Psoas muscle (tissue), 8 donors: ENCODE measurements around the gene NFASC. TPM values are rescaled to one million over a fixed set of nuclear protein-coding genes. Genes with fewer than 3 reads are reported as not detected.

Source experiments
- ATAC-seq, 4 donors: fragments of 200-7000 bp; cut with Tn5 transposase; one replicate each; pipeline ENCODE4 v1.9.1; 2020; ENCODE audit warnings: moderate library complexity in 3 of 4, mild to moderate bottlenecking in 2 of 4
- DNase-seq, 2 donors: peaks; one replicate each; pipeline ENCODE4 v3.0.0-alpha.2; 2020
- H3K27ac ChIP-seq: fragments of 200-600 bp; one replicate; pipeline ENCODE4 v1.8.0; 2022
- H3K27me3 ChIP-seq, 3 donors: fragments of 200-600 bp in 1 of 3; one replicate each; pipeline versions ENCODE4 v1.6.1 to v1.8.0; 2013 to 2022; ENCODE audit warnings: low read length in 2 of 3, mild to moderate bottlenecking in 2 of 3, moderate library complexity in 1 of 3; ENCODE audit not compliant: insufficient read depth in 3 of 3
- H3K36me3 ChIP-seq, 2 donors: fragments of 200-600 bp in 1 of 2; one replicate each; pipeline versions ENCODE4 v1.6.1 to v1.8.0; 2013 to 2022; ENCODE audit warnings: low read depth in 1 of 2, mild to moderate bottlenecking in 1 of 2, moderate library complexity in 1 of 2; ENCODE audit not compliant: insufficient read depth in 1 of 2
- H3K4me1 ChIP-seq: fragments of 200-600 bp; one replicate; pipeline ENCODE4 v1.8.0; 2022
- H3K4me3 ChIP-seq: fragments of 200-600 bp; one replicate; pipeline ENCODE4 v1.8.0; 2022; ENCODE audit warnings: mild to moderate bottlenecking
- H3K9me3 ChIP-seq: fragments of 200-600 bp; one replicate; pipeline ENCODE4 v1.8.0; 2022
- WGBS, 3 donors: extraction: QIAGEN DNeasy Blood & Tissue Kit; methylation state at CpG; one replicate each; pipeline versions ENCODE4 v1.1.6 to v1.1.7; 2013; 5-methylcytosine and 5-hydroxymethylcytosine counted together
- intact Hi-C, 2 donors: fragments of 100-400 bp; cut with DNase I; formaldehyde crosslinking; loops; one replicate each; pipeline versions ENCODE4 v1.11.0 to v1.14.2; 2022
- polyA plus RNA-seq, 3 donors: library from polyadenylated mRNA; stranded (reverse); fragments of 200-250 nt; gene quantifications; one replicate each; pipeline ENCODE4 v1.2.3, GENCODE V29; 2013
- total RNA-seq, 4 donors: library from RNA; stranded (reverse); fragmentation: NEBNext Ultra II Directional in 2 of 4; extraction: Animal tissue kit (Norgen Biotek cat#: 25700) in 2 of 4; gene quantifications; one replicate each; pipeline versions ENCODE4 v1.2.1 to v1.2.4, GENCODE V29; 2021 to 2023
- TF ChIP-seq, protein P1 (sequence below): fragments of 200-600 bp; IDR thresholded peaks from one replicate; pipeline ENCODE4 v1.8.0; 2022; ENCODE audit warnings: antibody characterized with exemption
- donor health status: healthy with polysubstance abuse.
- donor health status: DM: no; HTN: no; CAD: no; lungs with moderate emphysema.
- donor health status: Bipolar disorder and iron deficiency.
- donor health status: healthy.
- donor health status: DM: yes; HTN: yes; CAD: no.
- donor health status: DM: no; HTN: no; CAD: no.
- donor health status: DM: no; HTN: no; CAD: no.
- donor health status: DM: yes; HTN: yes; CAD: no.

The NFASC gene
- total and polyA plus RNA-seq, 7 donors, result 0.46 to 7.5 (median 0.90) TPM

DNA sequence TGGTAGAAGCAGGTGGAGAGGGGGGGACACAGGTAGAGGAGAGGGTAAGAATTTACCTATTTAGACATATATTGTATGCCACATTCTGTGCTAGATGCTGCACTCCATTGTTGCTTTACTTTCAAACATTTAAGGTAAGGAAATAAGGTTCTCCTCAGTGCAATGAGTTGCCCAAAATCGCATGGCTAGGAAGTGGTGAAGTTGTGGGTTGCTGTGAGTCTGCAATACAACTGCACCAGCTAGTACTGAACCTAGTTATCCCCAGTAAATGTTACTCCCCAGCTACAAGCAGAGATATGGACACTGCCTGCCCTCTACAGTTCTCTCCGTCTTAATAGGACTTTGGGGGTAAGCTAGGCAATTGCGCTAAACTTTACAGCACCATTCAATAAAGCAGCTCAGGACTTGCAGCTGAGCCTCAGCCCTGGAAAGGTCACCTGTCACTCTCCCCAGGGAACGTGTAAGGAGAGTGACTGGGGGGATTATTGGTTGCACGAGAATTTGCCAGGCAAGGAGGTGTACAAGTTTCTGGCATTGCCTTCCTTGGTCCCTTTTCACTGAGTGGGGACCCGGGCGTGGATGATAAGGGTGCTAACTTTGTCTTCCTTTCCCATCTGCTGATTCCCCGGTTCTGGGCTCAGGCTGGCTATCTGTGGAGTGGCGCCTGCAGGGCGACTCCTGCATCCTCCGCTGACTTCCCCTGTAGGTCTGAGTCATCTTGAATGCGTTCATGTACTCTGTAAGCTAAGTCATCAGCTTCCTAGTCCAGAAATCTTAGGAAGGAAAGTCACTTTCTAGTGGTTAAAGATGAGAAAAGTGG, 101.1 kb downstream of the NFASC start:
- H3K4me3 ChIP-seq, result no peak overlapping the region
- no peak for ATAC-seq
- 50 to 66% (median 57%) methylated on average over 12 of the region's 12 CpGs for WGBS, 3 donors
- H3K36me3 ChIP-seq, result no peaks in the 10 kb centered on the region
- intact Hi-C loops, result loop anchor here in 1 of 2 donors (10.0 kb wide), 1 partner anchor 283 kb away; no protein-coding TSS in a partner anchor
- no peak overlapping the region for H3K27ac ChIP-seq
- DNase-seq, result no peak
- TF ChIP-seq, protein P1, sequence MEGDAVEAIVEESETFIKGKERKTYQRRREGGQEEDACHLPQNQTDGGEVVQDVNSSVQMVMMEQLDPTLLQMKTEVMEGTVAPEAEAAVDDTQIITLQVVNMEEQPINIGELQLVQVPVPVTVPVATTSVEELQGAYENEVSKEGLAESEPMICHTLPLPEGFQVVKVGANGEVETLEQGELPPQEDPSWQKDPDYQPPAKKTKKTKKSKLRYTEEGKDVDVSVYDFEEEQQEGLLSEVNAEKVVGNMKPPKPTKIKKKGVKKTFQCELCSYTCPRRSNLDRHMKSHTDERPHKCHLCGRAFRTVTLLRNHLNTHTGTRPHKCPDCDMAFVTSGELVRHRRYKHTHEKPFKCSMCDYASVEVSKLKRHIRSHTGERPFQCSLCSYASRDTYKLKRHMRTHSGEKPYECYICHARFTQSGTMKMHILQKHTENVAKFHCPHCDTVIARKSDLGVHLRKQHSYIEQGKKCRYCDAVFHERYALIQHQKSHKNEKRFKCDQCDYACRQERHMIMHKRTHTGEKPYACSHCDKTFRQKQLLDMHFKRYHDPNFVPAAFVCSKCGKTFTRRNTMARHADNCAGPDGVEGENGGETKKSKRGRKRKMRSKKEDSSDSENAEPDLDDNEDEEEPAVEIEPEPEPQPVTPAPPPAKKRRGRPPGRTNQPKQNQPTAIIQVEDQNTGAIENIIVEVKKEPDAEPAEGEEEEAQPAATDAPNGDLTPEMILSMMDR, result no peak
- no peaks in the 10 kb centered on the region for H3K4me1 ChIP-seq
- H3K27me3 ChIP-seq, result peaks cover 0 to 14% (median 2%) of the 10 kb centered on the region in 3 donors
- H3K9me3 ChIP-seq, result no peaks in the 10 kb centered on the region

DNA sequence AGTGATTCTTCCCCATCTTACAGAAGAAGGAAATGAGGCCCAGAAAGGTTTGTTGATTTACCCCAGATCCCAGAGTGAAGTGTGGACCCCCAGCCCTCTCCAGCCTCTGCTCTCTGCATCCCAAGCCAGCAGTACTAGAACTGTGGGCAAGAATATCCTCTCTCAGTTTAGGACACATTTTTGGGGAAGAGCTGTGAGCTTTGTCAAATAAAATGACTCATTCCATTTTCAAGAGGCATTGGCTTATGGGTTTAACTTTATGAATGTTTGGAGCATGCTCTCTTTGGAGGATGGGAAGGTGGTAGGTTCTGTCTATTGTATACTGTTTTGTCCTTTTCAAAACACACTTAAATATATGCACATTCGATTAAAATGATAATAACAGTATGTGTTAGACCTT, 101.8 kb downstream of the NFASC start:
- no peaks in the 10 kb centered on the region for H3K4me1 ChIP-seq
- WGBS, 3 donors, result 86 to 91% (median 89%) methylated on average over 1 of the region's 1 CpG
- intact Hi-C loops, result loop anchor here in 1 of 2 donors (10.0 kb wide), 1 partner anchor 282 kb away; no protein-coding TSS in a partner anchor
- H3K36me3 ChIP-seq, result no peaks in the 10 kb centered on the region
- DNase-seq (no peak), ATAC-seq (no peak)
- peaks cover 0 to 14% (median 2%) of the 10 kb centered on the region in 3 donors for H3K27me3 ChIP-seq
- TF ChIP-seq, protein P1, result no peak
- H3K4me3 ChIP-seq, result no peak overlapping the region
- H3K27ac ChIP-seq, result no peak overlapping the region
- no peaks in the 10 kb centered on the region for H3K9me3 ChIP-seq

DNA sequence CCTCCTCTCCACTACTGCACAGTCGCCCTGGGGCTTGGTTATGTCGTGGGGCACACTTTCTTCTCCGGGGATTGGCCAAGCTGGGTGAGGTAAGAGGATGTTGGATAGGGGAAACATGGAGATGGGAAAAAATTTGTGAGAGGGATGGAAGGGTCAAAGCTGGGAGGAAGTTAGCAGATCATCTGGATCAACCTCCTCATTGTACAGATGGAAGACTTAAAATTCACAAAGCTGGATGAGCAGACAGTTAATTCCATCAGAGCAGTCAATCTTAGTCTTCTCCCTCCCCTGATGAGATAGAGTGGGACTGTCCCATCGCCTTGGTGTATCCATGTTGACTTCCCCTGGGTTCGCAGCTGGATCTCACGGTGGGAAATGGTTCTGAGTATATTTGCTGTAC, 102.8 kb downstream of the NFASC start:
- Histone ChIP-seq H3K4me3 (no peak overlapping the region), H3K4me1 (no peaks in the 10 kb centered on the region), H3K36me3 (no peaks in the 10 kb centered on the region), H3K27me3 (peaks cover 0 to 14% (median 0%) of the 10 kb centered on the region in 3 donors), H3K27ac (no peak overlapping the region), H3K9me3 (no peaks in the 10 kb centered on the region)
- DNase-seq, result no peak
- TF ChIP-seq, protein P1, result no peak
- intact Hi-C loops, result loop anchor here in 1 of 2 donors (10.0 kb wide), 1 partner anchor 281 kb away; no protein-coding TSS in a partner anchor
- WGBS, 3 donors, result 49 to 58% (median 56%) methylated on average over 6 of the region's 6 CpGs
- ATAC-seq, result no peak

DNA sequence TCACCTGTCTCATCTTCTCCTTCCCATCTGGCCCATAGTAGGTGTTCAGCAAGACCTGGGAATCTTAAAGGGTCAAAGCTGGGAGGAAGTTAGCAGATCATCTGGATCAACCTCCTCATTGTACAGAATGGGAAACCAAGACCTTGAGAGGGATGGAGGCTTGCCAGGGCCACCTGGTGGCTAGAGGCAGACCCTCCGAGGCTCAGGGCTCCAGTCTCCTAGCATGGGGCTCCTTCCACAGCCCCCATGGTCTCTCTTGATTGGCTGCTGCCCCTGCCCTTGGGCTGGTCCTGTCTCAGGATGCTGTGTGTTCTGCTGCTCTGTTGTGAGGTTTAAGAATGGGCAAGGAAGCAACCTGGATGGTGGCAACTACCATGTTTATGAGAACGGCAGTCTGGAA, 103.7 kb downstream of the NFASC start:
- H3K4me3 ChIP-seq, result no peak overlapping the region
- WGBS, 3 donors, result 71 to 81% (median 71%) methylated on average over 2 of the region's 2 CpGs
- no peak overlapping the region for H3K27ac ChIP-seq
- H3K27me3 ChIP-seq, result peaks cover 0 to 11% (median 0%) of the 10 kb centered on the region in 3 donors
- TF ChIP-seq, protein P1, result no peak
- H3K9me3 ChIP-seq, result no peaks in the 10 kb centered on the region
- intact Hi-C loops, result loop anchor here in 1 of 2 donors (10.0 kb wide), 1 partner anchor 280 kb away; no protein-coding TSS in a partner anchor
- no peaks in the 10 kb centered on the region for H3K36me3 ChIP-seq
- DNase-seq (no peak), ATAC-seq (no peak)
- no peaks in the 10 kb centered on the region for H3K4me1 ChIP-seq
